HG03571 (cell line): Measurements from ENCODE around the gene CRHR2.

Experiments used
- ATAC-seq: cut with Tn5 transposase; IDR thresholded peaks from one replicate; pipeline ENCODE4 v1.9.1; 2021; ENCODE audit not compliant: unreplicated experiment

CRHR2 gene

DNA sequence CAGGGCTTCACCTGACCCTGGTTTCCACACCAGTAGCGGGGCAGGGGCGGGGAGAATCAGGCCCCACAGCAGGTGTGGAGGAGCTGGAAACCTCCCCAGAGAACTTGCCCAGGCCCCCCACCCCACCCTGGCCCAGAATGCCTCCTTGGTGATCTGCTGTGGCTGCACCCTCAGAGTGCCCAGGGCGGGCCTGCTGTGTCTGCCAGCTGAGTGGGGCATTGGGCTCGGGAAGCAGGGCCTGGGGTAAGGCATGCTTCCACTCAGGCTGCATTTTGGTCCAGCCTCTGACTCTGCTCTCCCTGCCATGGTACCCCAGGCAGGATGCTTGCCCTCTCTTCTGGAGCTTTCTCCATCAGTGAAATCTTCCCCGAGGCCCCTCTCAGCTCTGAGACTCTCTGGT is 1.1 kb upstream of the CRHR2 start:
- no peak for ATAC-seq

DNA sequence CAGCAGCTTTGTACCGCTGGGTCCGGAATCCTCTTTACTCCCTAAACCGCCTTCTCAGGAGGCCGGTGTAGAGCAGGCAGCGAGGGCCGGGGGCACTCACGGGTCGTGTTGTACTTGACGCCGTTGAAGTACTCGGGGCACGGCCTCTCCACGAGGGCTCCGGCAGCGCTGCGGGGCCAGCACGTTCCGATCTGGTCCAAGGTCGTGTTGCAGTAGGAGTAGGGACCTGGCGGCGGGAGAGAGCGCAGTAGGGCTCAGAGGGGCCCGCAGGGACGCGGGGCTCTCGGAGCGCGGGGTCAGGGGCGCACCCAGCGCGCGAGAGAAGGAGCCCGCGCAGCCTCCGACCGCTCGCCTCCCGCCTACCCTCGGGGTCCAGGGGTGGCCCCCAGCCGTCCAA is 443 bp downstream of the CRHR2 start:
- ATAC-seq = no peak

DNA sequence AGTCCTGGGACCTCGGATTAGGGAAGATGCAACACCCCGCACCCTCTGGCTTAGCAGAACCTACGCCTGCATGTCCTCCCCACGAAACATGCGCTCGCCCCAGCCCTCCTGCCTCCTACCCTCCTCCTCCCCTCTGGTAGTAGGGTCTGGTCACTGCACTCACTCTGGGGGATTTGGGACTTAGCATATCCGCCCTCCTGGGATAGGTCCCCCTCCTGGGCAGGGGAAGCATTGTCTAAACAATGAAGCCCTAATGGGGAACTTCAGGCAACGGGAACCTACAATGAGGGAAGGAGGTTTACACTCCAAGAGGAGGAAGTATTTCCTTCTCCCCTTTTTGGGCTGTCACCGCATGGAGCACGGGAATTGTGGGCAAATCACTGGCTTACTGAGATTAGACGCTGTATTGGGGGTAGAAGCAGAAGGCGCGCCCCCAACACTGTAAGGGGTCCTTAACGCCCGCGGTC is 892 bp downstream of the CRHR2 start:
- ATAC-seq = no peak

GRCh38 chr7:30679664-30680063 is 2.6 kb downstream of the CRHR2 start:
- ATAC-seq = no peak

DNA sequence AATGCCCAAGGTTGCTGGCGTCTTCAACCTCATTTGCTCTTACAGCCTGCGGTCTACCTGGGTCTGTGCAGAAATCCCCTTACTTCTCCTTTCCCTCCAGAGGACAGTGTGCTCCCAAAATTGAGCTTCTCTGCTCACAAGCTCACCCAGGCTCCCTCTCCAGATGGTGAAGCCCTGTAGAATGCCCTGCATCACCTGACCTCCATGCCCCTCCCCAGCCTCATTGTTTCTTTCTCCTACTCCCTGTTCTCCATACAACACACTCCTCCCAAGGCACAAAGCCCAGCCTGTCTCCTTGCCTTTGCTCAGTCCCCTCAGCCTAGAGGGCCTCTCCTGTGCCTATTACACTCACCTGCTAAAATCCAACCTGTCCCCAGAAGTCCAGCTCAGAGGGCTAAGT is 3.5 kb downstream of the CRHR2 start:
- no peak for ATAC-seq

DNA sequence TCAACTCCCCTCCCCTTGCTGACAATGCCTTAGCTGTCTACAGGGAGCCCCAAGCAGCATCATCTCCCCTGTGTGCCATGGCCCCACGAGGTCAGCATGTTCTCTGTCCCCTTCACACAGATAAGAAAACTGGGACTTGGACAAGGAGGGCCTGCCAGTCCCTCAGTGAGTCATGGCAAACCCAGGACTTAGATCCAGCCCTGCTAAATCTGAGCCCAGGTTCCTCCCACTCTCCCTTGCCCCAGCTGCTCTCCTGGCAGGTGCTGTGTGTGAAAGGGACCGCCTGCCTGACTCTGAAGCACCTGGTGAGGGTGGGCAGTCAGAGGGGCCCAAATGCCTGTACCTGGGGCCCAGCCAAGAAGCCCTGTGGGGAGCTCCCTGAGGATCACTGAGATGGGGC is 7.4 kb downstream of the CRHR2 start:
- no peak for ATAC-seq

GRCh38 chr7:30674420-30674819 is 7.8 kb downstream of the CRHR2 start:
- no peak for ATAC-seq

DNA sequence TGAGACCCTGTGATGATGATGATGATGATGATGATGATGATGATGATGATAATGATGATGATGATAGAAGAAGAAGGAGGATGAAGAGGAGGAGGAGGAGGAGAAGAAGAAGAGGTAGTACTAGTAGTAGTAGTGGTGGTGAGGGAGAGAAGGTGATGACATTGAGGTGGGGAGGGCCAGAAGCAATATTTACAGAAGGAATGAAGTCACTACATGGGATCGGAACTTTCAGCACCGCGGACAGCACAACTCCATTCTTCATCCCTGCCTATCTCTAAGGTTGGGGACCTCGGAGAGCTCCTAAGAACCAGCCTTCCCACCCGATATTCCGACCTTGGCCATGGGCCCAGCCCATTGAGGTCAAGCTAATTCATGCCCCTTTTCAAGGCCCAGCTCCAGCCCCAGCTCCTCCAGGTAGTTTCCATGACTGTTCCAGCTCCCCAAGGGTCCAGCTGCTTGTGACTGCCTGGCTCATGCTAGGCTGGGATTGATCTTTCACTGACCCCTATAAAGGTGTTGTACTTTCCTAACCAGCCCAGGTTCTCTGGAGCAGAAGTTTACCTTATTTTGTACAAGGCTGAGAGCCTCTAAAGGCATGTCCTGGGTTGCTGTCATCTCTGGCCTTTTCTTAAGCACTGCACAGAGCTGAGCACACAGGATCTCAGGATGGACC is 10.3 kb downstream of the CRHR2 start:
- no peak for ATAC-seq

GRCh38 chr7:30668102-30668501 is 14.2 kb downstream of the CRHR2 start:
- ATAC-seq = no peak

- ATAC-seq = no peak
Measured at GRCh38 chr7:30667172-30667571, 15.1 kb downstream of the CRHR2 start.

DNA sequence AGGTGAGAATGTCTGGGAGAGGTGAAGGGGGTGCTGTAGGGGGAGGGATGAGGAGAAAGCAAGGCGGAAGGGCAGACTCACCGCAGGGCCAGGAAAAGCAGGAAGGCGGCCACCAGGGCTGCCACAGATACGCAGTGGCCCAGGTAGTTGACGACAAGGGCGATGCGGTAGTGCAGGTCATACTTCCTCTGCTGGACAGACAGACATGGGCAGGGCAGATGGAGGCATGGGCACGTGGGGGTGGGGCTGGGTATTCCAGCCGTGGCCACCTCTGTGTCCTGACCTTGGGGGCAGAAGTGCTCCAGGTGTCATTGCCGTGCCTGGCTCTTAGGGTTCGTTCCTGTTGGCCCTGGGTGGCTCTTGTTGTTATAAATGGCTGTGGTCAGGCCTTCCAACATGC is 16.8 kb downstream of the CRHR2 start:
- ATAC-seq = no peak

DNA sequence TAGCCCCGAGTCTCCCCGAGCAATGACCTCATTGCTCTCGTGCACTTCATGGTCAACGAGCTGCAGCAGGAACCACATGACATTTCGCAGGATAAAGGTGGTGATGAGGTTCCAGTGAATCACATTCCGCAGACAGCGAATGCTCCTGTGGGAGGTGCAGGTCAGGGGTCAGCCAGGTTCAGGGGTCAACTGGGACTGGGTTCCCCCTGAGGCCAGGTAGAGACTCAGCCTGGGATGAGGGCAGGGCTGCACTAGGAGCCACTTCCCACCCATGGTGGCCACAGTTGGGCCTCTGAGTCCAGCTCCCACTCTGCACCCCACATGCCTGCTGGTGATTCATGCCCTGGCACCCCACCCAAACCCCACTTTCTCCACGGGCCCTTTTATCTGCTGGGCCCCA is 17.2 kb downstream of the CRHR2 start:
- ATAC-seq = no peak

DNA sequence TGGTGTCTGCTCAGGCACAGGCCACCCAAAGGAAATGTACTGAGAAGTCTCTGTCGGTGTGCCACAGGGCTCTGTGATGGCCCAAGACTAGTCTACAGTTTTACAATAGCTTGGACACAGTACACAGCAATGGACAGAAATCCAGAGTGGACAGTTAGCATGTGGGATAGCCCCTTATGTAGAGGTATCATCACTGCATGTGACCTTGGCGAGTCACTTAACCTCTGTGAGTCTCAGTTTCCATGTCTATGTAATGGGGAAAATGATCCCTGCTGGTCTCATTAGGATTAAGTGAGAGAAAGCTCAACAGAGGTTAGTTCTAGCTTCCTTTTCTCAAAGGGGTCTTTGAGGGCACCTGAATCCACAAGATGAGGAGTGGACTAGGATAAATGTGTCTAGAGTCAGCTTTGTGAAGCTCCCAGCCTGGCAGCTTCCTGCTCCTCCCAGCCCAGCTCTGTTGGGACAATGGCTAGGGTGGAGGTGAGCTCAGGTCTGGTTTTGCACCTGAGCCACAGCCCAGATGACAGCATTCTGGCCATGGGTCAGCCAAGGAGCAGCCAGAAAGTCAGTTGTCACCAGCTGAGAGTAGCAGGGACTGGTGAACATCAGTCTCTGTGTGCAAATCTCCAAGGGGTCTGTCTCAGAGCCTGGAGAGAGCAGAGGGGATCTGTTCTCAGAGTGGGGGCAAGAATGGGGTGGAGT is 17.9 kb downstream of the CRHR2 start:
- no peak for ATAC-seq

DNA sequence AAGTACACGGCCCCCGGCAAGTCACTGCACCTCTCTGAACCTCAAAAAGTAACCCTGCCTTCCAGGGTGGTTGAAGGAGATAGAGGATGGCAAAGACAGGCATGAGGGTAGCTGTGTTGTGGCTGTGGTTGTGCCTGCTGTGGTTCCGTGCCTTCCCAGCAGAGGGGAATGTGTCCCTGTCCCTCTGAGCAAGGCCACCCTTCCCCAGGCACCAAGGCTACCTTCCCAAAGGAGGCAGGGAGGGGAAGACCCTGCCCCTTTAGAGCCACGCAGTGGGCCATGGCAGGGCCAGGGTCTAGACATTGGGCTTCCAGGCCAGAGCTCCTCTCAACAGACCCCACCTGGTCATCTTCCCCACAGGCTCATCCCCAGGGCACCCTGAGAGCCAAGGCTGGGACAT is 18.8 kb downstream of the CRHR2 start:
- ATAC-seq = no peak

GRCh38 chr7:30662431-30662939 is 19.8 kb downstream of the CRHR2 start:
- ATAC-seq = no peak

DNA sequence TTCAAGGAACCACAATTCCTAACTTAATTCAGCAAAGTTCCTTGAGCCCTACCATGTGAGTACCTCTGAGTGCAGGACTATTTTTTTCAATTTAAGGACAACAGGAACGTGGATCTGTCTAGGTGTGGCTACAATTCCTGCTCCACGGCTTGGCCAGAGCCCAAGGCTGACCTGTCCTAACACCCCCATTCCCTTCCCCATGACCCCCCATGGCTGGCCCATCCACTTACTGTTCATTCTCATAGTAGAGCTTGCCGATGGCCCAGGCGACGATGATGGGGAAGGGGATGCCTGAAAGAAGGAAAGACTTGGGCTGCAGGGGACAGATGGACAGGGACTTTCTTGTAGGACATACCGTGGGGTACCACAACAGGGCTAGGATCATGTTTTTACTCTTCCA is 20.3 kb downstream of the CRHR2 start:
- no peak for ATAC-seq

- ATAC-seq = no peak
Measured at GRCh38 chr7:30660331-30661255, 21.7 kb downstream of the CRHR2 start.

DNA sequence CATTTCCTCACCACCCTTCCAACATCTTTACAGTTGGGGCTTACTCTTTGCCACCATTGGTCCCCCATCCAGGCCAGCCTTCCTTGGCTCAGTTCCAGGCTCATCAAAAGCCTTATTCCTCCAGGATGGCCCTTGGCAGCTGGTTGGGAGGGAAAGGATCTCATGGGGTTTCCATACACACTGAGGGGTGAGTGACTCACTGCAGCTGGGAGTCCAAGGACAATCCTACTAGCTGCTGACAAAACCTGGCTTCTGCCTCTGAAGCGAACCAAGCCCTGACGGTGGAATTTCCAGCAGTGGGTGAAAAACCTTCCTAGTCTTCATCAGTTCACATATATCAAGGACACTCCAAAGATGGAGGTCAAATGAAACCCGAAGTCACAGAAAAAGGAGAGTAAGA is 22.9 kb downstream of the CRHR2 start:
- no peak for ATAC-seq

DNA sequence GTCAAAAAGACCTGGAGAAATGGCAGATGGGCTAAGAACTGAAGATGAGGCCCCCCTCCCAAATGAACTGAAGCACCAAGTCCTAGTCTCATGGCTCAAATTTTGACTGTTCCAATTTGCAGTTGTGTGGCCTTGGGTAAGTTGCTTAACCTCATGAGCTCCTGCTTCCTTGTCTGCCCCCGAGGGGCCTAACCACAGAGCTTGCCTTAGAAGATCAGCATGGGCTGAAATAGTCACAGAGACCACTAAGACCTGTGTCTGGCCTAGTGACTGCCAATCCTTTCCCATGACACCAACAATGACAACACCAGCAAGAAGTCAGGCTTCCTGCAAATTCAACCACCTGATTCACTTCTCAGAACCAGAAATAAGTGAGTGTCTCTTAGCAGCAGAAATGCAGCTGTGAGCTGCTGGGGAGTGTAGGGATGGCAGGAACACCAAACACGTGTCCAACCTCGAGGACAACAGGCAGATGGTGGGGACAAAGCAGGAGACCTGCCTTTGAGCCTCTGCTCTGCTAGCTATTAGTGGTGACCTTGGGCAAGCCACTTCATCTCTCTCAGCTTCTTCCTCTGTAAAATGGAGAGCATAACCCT is 23.7 kb downstream of the CRHR2 start:
- no peak for ATAC-seq

DNA sequence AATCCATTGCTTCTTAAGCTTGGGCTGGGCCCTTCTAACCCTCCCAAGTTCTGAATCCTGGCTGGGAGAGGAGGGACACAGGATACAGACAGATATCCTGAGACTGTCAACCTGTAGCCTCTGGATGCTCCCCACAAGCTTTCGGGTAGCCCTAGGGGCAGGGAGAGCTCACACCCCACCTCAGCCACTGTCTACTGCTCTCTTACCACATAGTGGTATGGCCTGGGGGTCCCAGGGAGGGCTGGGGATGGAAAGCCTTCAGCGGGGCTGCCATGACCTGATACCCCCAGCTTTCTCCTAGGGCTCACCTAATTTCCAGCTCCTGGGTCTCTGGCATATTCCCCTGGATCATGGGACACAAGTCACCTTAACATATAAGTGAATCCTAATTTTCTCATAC is 25.1 kb downstream of the CRHR2 start:
- no peak for ATAC-seq
